ENCODE data around the gene MAGEC3.

DNA sequence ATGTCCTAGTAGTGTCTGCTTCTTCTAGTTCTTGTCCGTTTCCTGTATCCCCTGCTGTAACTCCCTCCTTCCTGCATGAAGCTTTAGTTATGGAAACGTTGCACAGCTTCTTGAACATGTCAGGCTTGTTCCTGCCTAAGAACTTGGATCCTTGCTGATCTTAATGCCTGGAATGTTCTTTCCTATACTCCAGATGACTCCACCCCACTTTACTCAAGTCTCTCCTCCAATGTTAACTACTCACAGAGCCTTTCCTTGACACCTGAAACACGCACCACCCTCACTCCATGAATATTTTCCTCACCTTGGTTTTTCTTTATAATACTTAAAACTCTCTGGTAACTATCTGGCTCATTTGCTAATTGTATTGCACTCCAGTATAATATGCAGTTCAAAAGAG is 19.4 kb downstream of the MAGEC3 start:
- TF ChIP-seq, protein P1, sequence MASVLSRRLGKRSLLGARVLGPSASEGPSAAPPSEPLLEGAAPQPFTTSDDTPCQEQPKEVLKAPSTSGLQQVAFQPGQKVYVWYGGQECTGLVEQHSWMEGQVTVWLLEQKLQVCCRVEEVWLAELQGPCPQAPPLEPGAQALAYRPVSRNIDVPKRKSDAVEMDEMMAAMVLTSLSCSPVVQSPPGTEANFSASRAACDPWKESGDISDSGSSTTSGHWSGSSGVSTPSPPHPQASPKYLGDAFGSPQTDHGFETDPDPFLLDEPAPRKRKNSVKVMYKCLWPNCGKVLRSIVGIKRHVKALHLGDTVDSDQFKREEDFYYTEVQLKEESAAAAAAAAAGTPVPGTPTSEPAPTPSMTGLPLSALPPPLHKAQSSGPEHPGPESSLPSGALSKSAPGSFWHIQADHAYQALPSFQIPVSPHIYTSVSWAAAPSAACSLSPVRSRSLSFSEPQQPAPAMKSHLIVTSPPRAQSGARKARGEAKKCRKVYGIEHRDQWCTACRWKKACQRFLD (CRISPR knock-in tag; IDR thresholded peaks at IDR 0.05): no peak
- TF ChIP-seq FOXP1 (CRISPR knock-in tag; IDR thresholded peaks at IDR 0.05) (no peak), EHMT2 (IDR thresholded peaks at IDR 0.05) (no peak), TAF15 (IDR thresholded peaks at IDR 0.05; ENCODE audit: low read depth, low read length) (no peak), FOXM1 (IDR thresholded peaks at IDR 0.05; ENCODE audit: low read depth) (no peak), FOXM1 (CRISPR knock-in tag; IDR thresholded peaks at IDR 0.05; ENCODE audit: low read depth) (no peak), KLF16 (IDR thresholded peaks at IDR 0.05) (no peak), EZH2 (IDR thresholded peaks at IDR 0.05; ENCODE audit: borderline replicate concordance, low read depth, low read length) (no peak), SMC3 (conservative IDR thresholded peaks at IDR 0.05; ENCODE audit: insufficient read depth, low read depth, low read length) (no peak)
- TF ChIP-seq, protein P2, sequence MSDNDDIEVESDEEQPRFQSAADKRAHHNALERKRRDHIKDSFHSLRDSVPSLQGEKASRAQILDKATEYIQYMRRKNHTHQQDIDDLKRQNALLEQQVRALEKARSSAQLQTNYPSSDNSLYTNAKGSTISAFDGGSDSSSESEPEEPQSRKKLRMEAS (CRISPR knock-in tag; IDR thresholded peaks at IDR 0.05): no peak
- TF ChIP-seq, protein P3, sequence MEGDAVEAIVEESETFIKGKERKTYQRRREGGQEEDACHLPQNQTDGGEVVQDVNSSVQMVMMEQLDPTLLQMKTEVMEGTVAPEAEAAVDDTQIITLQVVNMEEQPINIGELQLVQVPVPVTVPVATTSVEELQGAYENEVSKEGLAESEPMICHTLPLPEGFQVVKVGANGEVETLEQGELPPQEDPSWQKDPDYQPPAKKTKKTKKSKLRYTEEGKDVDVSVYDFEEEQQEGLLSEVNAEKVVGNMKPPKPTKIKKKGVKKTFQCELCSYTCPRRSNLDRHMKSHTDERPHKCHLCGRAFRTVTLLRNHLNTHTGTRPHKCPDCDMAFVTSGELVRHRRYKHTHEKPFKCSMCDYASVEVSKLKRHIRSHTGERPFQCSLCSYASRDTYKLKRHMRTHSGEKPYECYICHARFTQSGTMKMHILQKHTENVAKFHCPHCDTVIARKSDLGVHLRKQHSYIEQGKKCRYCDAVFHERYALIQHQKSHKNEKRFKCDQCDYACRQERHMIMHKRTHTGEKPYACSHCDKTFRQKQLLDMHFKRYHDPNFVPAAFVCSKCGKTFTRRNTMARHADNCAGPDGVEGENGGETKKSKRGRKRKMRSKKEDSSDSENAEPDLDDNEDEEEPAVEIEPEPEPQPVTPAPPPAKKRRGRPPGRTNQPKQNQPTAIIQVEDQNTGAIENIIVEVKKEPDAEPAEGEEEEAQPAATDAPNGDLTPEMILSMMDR (IDR thresholded peaks at IDR 0.05 in 2 of 3, conservative IDR thresholded peaks at IDR 0.05 in 1 of 3; ENCODE audit: insufficient read depth in 2 of 3, low read depth in 1 of 3, low read length in 3 of 3): no peak

Data from K562 (cell line).